Glutamatergic neuron (in vitro differentiated cells): ENCODE results near the gene PSMD3. TPM values are rescaled to one million over a fixed set of nuclear protein-coding genes. Genes with fewer than 3 reads are reported as not detected.

Source experiments
- DNase-seq: peaks from one replicate; pipeline ENCODE4 v3.0.0; 2022
- H3K27ac Mint-ChIP-seq: one replicate; pipeline ENCODE4 v1.8.0; 2020; ENCODE audit warnings: mild to moderate bottlenecking, mixed read lengths, inconsistent platforms; ENCODE audit not compliant: unreplicated experiment
- H3K27me3 Mint-ChIP-seq: one replicate; pipeline ENCODE4 v1.8.0; 2020; ENCODE audit warnings: mild to moderate bottlenecking, moderate library complexity, mixed read lengths, inconsistent platforms; ENCODE audit not compliant: unreplicated experiment
- H3K36me3 Mint-ChIP-seq: one replicate; pipeline ENCODE4 v1.8.0; 2020; ENCODE audit warnings: mild to moderate bottlenecking, mixed read lengths, inconsistent platforms; ENCODE audit not compliant: unreplicated experiment
- H3K4me1 Mint-ChIP-seq: one replicate; pipeline ENCODE4 v1.8.0; 2020; ENCODE audit warnings: mild to moderate bottlenecking, low read depth, mixed read lengths, inconsistent platforms; ENCODE audit not compliant: unreplicated experiment
- H3K4me3 Mint-ChIP-seq: one replicate; pipeline ENCODE4 v1.8.0; 2020; ENCODE audit warnings: mild to moderate bottlenecking, mixed read lengths, inconsistent platforms; ENCODE audit not compliant: unreplicated experiment
- H3K9me3 Mint-ChIP-seq: one replicate; pipeline ENCODE4 v1.8.0; 2020; ENCODE audit warnings: mild to moderate bottlenecking, moderate library complexity, mixed read lengths, inconsistent platforms; ENCODE audit not compliant: unreplicated experiment
- CTCF ChIP-seq: fragments of 200-600 bp; sonication (generic); IDR thresholded peaks from one replicate; pipeline ENCODE4 v1.5.0; 2021; ENCODE audit not compliant: partially characterized antibody, unreplicated experiment
- microRNA-seq: library from miRNA; unstranded; fragments of <30 nt; microRNA quantifications from one replicate; pipeline ENCODE4, GENCODE V29; 2020; ENCODE audit not compliant: unreplicated experiment
- total RNA-seq: library from RNA; stranded (reverse); fragmentation: NEBNext Ultra II Directional; extraction: Animal tissue kit (Norgen Biotek cat#: 25700); gene quantifications from one replicate; pipeline ENCODE4 v1.2.1, GENCODE V29; 2021; ENCODE audit not compliant: unreplicated experiment

Gene PSMD3
- total RNA-seq, 1 donor from 2014 or later: 113 TPM

GRCh38 chr17:40038882-40039513, 58.4 kb downstream of the PSMD3 start:
- Mint-ChIP-seq H3K4me3 (no peak overlapping the region), H3K9me3 (peaks cover under 1% of the 10 kb centered on the region), H3K4me1 (peaks cover 8% of the 10 kb centered on the region), H3K27me3 (peaks cover 1% of the 10 kb centered on the region), H3K27ac (peak overlapping the region; percentile 31), H3K36me3 (peaks cover under 1% of the 10 kb centered on the region)
- peak; percentile 49 for TF ChIP-seq CTCF
- DNase-seq: no peak

GRCh38 chr17:40041196-40041595, 60.6 kb downstream of the PSMD3 start:
- Mint-ChIP-seq H3K36me3 (no peaks in the 10 kb centered on the region), H3K9me3 (no peaks in the 10 kb centered on the region), H3K27ac (no peak overlapping the region), H3K4me1 (peaks cover 4% of the 10 kb centered on the region), H3K27me3 (peaks cover 1% of the 10 kb centered on the region), H3K4me3 (no peak overlapping the region)
- no peak for DNase-seq
- TF ChIP-seq CTCF: no peak

Small RNA genes lying within 50 kb of the gene (microRNA-seq; reads per million reads assigned to microRNA genes)
- 2.1 reads per million, percentile 13 among the genes with 10 or more reads in this experiment for gene MIR6884

Other genes starting within 250 kb of the PSMD3 start
- not detected for gene GRB7, start 242.9 kb upstream of the PSMD3 start, total RNA-seq
- gene IKZF3, start 116.5 kb upstream of the PSMD3 start, total RNA-seq: not detected
- not detected for gene ZPBP2, start 112.6 kb upstream of the PSMD3 start, total RNA-seq
- gene GSDMB, start 62.2 kb upstream of the PSMD3 start, total RNA-seq: 28.5 TPM
- 70.9 TPM for gene ORMDL3, start 53.2 kb upstream of the PSMD3 start, total RNA-seq
- gene LRRC3C, start 53.1 kb upstream of the PSMD3 start, total RNA-seq: not detected
- gene GSDMA, start 17.8 kb upstream of the PSMD3 start, total RNA-seq: not detected
- gene CSF3, start 34.6 kb downstream of the PSMD3 start, total RNA-seq: not detected
- gene MED24, start 73.6 kb downstream of the PSMD3 start, total RNA-seq: 172 TPM
- gene THRA, start 82.2 kb downstream of the PSMD3 start, total RNA-seq: 17.6 TPM
- gene NR1D1, start 119.8 kb downstream of the PSMD3 start, total RNA-seq: 1.3 TPM
- gene MSL1, start 141.2 kb downstream of the PSMD3 start, total RNA-seq: 110 TPM
- gene CASC3, start 159.7 kb downstream of the PSMD3 start, total RNA-seq: 145 TPM
- 25.3 TPM for gene RAPGEFL1, start 196.7 kb downstream of the PSMD3 start, total RNA-seq
- 25.4 TPM for gene WIPF2, start 238.5 kb downstream of the PSMD3 start, total RNA-seq